K562 (cell line): ENCODE results near the gene SPATA13. TPM values are rescaled to one million over a fixed set of nuclear protein-coding genes. Genes with fewer than 3 reads are reported as not detected.

ENCODE experiments used
- ATAC-seq: fragments of 200-7000 bp; cut with Tn5 transposase; 3 replicates; pipeline ENCODE4 v1.9.1; 2020; ENCODE audit warnings: moderate library complexity
- BruUV-seq: library from RNA; stranded (reverse); fragments of 400-500 nt; replicated peaks from 2 replicates; lab custom pipeline; 2021; lab: Mats Ljungman, UMichigan
- CTCF ChIA-PET: fragments of 300-600 bp; formaldehyde crosslinking; extraction: SDS; loops from one replicate; lab custom pipeline; 2021; ENCODE audit warnings: low intra/inter-chr PET ratio; lab: Yijun Ruan, JAX
- POLR2A ChIA-PET: fragments of 300-600, 350-650 bp; sonication (Branson Sonifier 250); formaldehyde crosslinking; extraction: SDS; loops from one replicate; lab custom pipeline; 2021; ENCODE audit warnings: antibody characterized with exemption, inconsistent platforms; lab: Yijun Ruan, JAX
- DNase-seq, 4 experiments: peaks; one replicate each; pipeline versions ENCODE4 v3.0.0 to v3.0.0-alpha.2; 2011 to 2018; ENCODE audit warnings: low spot score in 3 of 4, mixed read lengths in 3 of 4; ENCODE audit errors: extremely low read depth in 1 of 4
- FAIRE-seq: peaks from 2 replicates; lab custom pipeline; 2011; peaks lifted over from hg19 to GRCh38; lab: Jason Lieb, UNC
- H2AFZ ChIP-seq: 2 replicates; pipeline ENCODE4 v1.6.0; 2011; ENCODE audit warnings: low read depth, low read length, control low read depth, inconsistent platforms
- H3K27ac ChIP-seq: fragments of 200-600 bp; 3 replicates; pipeline ENCODE4 v1.8.0; 2011; ENCODE audit warnings: low read depth, mild to moderate bottlenecking, control low read depth, inconsistent platforms, low read length, moderate library complexity, mixed read lengths; ENCODE audit errors: extremely low read depth
- H3K27me3 ChIP-seq, 2 experiments: fragments of 300-600 bp in 1 of 2; 2 replicates in 1 of 2; 3 replicates in 1 of 2; pipeline versions ENCODE4 v1.6.0 to v1.8.0; 2011; ENCODE audit warnings: inconsistent platforms in 2 of 2, low read length in 2 of 2, mild to moderate bottlenecking in 1 of 2, mixed read lengths in 1 of 2, moderate library complexity in 1 of 2; ENCODE audit not compliant: control insufficient read depth in 2 of 2, insufficient read depth in 2 of 2
- H3K36me3 ChIP-seq: fragments of 300-600 bp; 3 replicates; pipeline ENCODE4 v1.8.0; 2011; ENCODE audit warnings: mild to moderate bottlenecking, low read length, inconsistent platforms; ENCODE audit not compliant: control insufficient read depth, insufficient read depth
- H3K4me1 ChIP-seq, 2 experiments: fragments of 200-600 bp in 1 of 2; replicated peaks in 1 of 2; 2 replicates in 1 of 2; 3 replicates in 1 of 2; pipeline versions ENCODE4 v1.5.1 to v1.8.0; 2011; ENCODE audit warnings: inconsistent platforms in 2 of 2, low read length in 2 of 2, mild to moderate bottlenecking in 1 of 2, mixed read lengths in 1 of 2, moderate library complexity in 1 of 2; ENCODE audit not compliant: control insufficient read depth in 2 of 2, insufficient read depth in 2 of 2
- H3K4me2 ChIP-seq: 2 replicates; pipeline ENCODE4 v1.6.1; 2011; ENCODE audit warnings: low read length, control low read depth, inconsistent platforms, mixed read lengths; ENCODE audit not compliant: insufficient read depth
- H3K4me3 ChIP-seq: fragments of 200-600 bp; sonication (generic), shearing (Covaris generic); 2 replicates; pipeline ENCODE4 v1.5.1; 2016; ENCODE audit warnings: control low read depth, inconsistent platforms
- H3K79me2 ChIP-seq: fragments of 200-600 bp; 3 replicates; pipeline ENCODE4 v1.8.0; 2011; ENCODE audit warnings: low read length, inconsistent platforms; ENCODE audit not compliant: control insufficient read depth, insufficient read depth
- H3K9ac ChIP-seq, 2 experiments: 2 replicates each; pipeline versions ENCODE4 v1.6.0 to v1.6.1; 2011; ENCODE audit warnings: low read depth in 2 of 2, low read length in 2 of 2, control low read depth in 1 of 2, inconsistent platforms in 1 of 2, mild to moderate bottlenecking in 1 of 2, mixed read lengths in 1 of 2; ENCODE audit not compliant: insufficient read depth in 1 of 2
- H3K9me1 ChIP-seq: one replicate; pipeline ENCODE4 v1.6.0; 2011; ENCODE audit warnings: inconsistent platforms, mild to moderate bottlenecking, low read length, moderate library complexity; ENCODE audit not compliant: control insufficient read depth, insufficient read depth
- H3K9me3 ChIP-seq: replicated peaks from 2 replicates; pipeline ENCODE4 v1.5.1; 2011; ENCODE audit warnings: low read depth, low read length, inconsistent platforms; ENCODE audit not compliant: control insufficient read depth, insufficient read depth
- H4K20me1 ChIP-seq: replicated peaks from 2 replicates; pipeline ENCODE4 v1.6.1; 2011; ENCODE audit warnings: low read length, inconsistent platforms, mixed read lengths; ENCODE audit not compliant: control insufficient read depth, insufficient read depth
- CBX8 ChIP-seq: fragments of 200-600 bp; sonication (generic); IDR thresholded peaks from 2 replicates; pipeline ENCODE4 v1.6.1; 2012; ENCODE audit warnings: borderline replicate concordance, mixed run types, low read depth, mild to moderate bottlenecking, moderate library complexity, mixed read lengths, low read length, control low read depth, inconsistent platforms; ENCODE audit not compliant: poor library complexity, severe bottlenecking; ENCODE audit errors: extremely low read depth
- CHD2 ChIP-seq: IDR thresholded peaks from 2 replicates; pipeline ENCODE4 v1.6.1; 2011; ENCODE audit warnings: low read depth, low read length
- ILF3 ChIP-seq: fragments of 450-650 bp; IDR thresholded peaks from 2 replicates; pipeline ENCODE4 v1.6.1; 2018; ENCODE audit warnings: antibody characterized with exemption, mild to moderate bottlenecking, moderate library complexity, borderline replicate concordance
- NR2C1 ChIP-seq, 2 experiments: fragments of 450-650 bp; IDR thresholded peaks; 2 replicates each; pipeline ENCODE4 v1.6.1; 2017; ENCODE audit warnings: mild to moderate bottlenecking in 2 of 2, antibody characterized with exemption in 1 of 2, inconsistent platforms in 1 of 2, missing compliant biosample characterization in 1 of 2, missing genetic modification characterization in 1 of 2
- PHF21A ChIP-seq: fragments of 450-650 bp; IDR thresholded peaks from 2 replicates; pipeline ENCODE4 v1.6.1; 2017; ENCODE audit warnings: low read depth, borderline replicate concordance
- RAD21 ChIP-seq, 2 experiments: fragments of 250-450 bp in 1 of 2; fragments of 450-650 bp in 1 of 2; sonication (Bioruptor Pico) in 1 of 2; formaldehyde crosslinking in 1 of 2; IDR thresholded peaks in 1 of 2; conservative IDR thresholded peaks in 1 of 2; 2 replicates each; pipeline versions ENCODE4 v1.4.0 to v1.8.0; 2020 to 2022; ENCODE audit warnings: mild to moderate bottlenecking in 2 of 2, moderate library complexity in 1 of 2
- RBM22 ChIP-seq: fragments of 200-400 bp; formaldehyde crosslinking; IDR thresholded peaks from 2 replicates; pipeline ENCODE4 v1.6.1; 2018; ENCODE audit warnings: low read length, low read depth; ENCODE audit not compliant: poor library complexity, severe bottlenecking
- SP1 ChIP-seq: sonication (generic); formaldehyde crosslinking; IDR thresholded peaks from 2 replicates; pipeline ENCODE4 v1.8.1; 2022; ENCODE audit warnings: mild to moderate bottlenecking, missing genetic modification reagents
- ZBTB8A ChIP-seq: fragments of 450-650 bp; IDR thresholded peaks from 2 replicates; pipeline ENCODE4 v1.6.1; 2018; ENCODE audit warnings: mild to moderate bottlenecking, moderate library complexity; ENCODE audit not compliant: partially characterized antibody
- ZNF174 ChIP-seq: fragments of 250-450 bp; sonication (Bioruptor Pico); IDR thresholded peaks from 2 replicates; pipeline ENCODE4 v1.4.0; 2020; ENCODE audit warnings: mild to moderate bottlenecking
- ZNF324 ChIP-seq: fragments of 250-450 bp; sonication (Bioruptor Pico); IDR thresholded peaks from 2 replicates; pipeline ENCODE4 v1.4.0; 2020; ENCODE audit warnings: mild to moderate bottlenecking
- ZNF695 ChIP-seq: fragments of 450-650 bp; formaldehyde crosslinking; IDR thresholded peaks from 2 replicates; pipeline ENCODE4 v1.4.0; 2020; ENCODE audit warnings: mild to moderate bottlenecking, moderate library complexity
- ZNF717 ChIP-seq: fragments of 250-450 bp; sonication (Bioruptor Pico); IDR thresholded peaks from 2 replicates; pipeline ENCODE4 v1.5.0; 2021
- WGBS: fragments of 100-300 bp; shearing (Covaris generic); methylation state at CpG from one replicate; pipeline ENCODE4 v1.1.6; 2016; ENCODE audit warnings: low coverage, mixed read lengths; ENCODE audit not compliant: insufficient coverage; ENCODE audit errors: missing lambda C conversion rate; 5-methylcytosine and 5-hydroxymethylcytosine counted together
- in situ Hi-C: fragments of 300-500 bp; cut with MboI; formaldehyde crosslinking; loops from 4 replicates; pipeline ENCODE4 v1.15.0; 2018; ENCODE audit warnings: inconsistent platforms, mixed read lengths
- intact Hi-C: fragments of 100-400 bp; cut with micrococcal nuclease; formaldehyde crosslinking; loops from 2 replicates; pipeline ENCODE4 v1.14.2; 2022
- polyA plus RNA-seq, 8 experiments: library from polyadenylated mRNA; depleted of rRNA in 4 of 8; stranded (reverse) in 5 of 8; unstranded in 3 of 8; fragments of >200 nt; fragmentation: Nextera tagmentation in 2 of 8; fragmentation: Illumina TruSeq in 1 of 8; extraction: Ambion mirVana in 2 of 8; extraction: Trizol in 1 of 8; gene quantifications; 2 replicates each; pipeline versions ENCODE4 v1.2.1 to v1.2.3, GENCODE V29; 2011 to 2014; ENCODE audit warnings: inconsistent platforms in 1 of 8, missing spikeins in 1 of 8
- total RNA-seq, 7 experiments: library from RNA; depleted of rRNA in 6 of 7; stranded (reverse); fragments of >200 nt in 6 of 7; fragmentation: Illumina TruSeq in 2 of 7; extraction: Trizol in 2 of 7; gene quantifications; 2 replicates each; pipeline versions ENCODE4 v1.2.1 to v1.2.3, GENCODE V29; 2011 to 2021; ENCODE audit warnings: low replicate concordance in 1 of 7
- TF ChIP-seq, protein P1 (sequence below): fragments of 450-650 bp; formaldehyde crosslinking; IDR thresholded peaks from 2 replicates; pipeline ENCODE4 v1.4.0; 2022; ENCODE audit warnings: missing genetic modification characterization
- TF ChIP-seq, protein P2 (sequence below): fragments of 450-650 bp; formaldehyde crosslinking; conservative IDR thresholded peaks from 2 replicates; pipeline ENCODE4 v1.4.0; 2022; ENCODE audit warnings: mild to moderate bottlenecking, missing genetic modification characterization

SPATA13 gene
- total and polyA plus RNA-seq, 9 of the 15 experiments (the other 6 are each of a cell fraction or from before 2014, with no cell fraction given): 0.08 to 0.99 (median 0.21) TPM; not detected in 2

DNA sequence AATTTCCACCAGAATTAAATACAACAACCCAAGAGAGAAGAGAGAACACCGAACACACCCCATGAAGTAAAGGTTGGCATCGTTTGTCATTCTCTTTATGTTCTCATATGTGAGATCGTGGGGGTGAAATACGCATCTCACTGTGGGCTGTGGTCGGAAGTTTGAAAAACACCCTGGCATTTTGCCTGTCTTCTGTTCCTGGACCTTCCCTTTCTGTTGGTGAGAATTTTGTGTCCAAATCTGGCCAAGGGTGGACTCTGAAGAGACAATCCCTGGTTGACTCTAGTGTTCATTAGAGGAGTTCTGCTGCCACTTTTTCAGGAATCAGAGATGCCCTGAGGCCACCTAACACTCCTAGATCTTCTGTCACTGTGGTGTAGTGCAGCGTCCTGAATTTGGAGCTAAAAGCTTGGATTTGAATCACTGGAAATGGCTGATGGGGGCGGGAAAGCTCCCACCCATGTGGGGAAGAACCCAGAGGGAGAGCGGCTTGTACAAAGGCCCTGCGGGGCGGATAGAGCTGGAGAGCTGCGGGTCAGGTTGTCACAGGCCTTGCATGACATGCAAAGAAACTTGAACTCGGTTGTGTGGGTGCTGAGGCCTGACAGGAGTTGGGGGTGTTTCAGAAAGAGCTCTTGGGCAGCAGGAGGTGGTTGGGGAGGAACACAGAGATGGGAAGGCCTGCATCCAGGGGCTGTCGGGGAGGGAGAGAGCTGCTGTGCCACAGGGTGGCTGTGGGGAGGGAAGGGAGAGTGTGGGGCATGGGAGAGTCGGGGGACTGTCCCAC is 11.1 kb upstream of the SPATA13 start:
- intact Hi-C loops (no loop called here), in situ Hi-C loops (no loop called here)
- no peak overlapping the region for H3K4me2 ChIP-seq
- no peak for ATAC-seq
- H3K9me1 ChIP-seq: no peaks in the 10 kb centered on the region
- ChIA-PET POLR2A (no interaction called here), CTCF (no interaction called here)
- H3K79me2 ChIP-seq: no peaks in the 10 kb centered on the region
- H2AFZ ChIP-seq: no peak overlapping the region
- H3K4me3 ChIP-seq: no peak overlapping the region
- H3K27ac ChIP-seq: no peak overlapping the region
- 0% methylated on average over 11 of the region's 14 CpGs for WGBS
- no peak overlapping the region for H3K9ac ChIP-seq
- FAIRE-seq: no peak
- no peak for DNase-seq
- peaks cover 0 to 11% of the 10 kb centered on the region in 2 experiments; a peak in 1 of 5 replicates for H3K27me3 ChIP-seq
- no TSS peak for BruUV-seq
- H3K4me1 ChIP-seq: no peaks in the 10 kb centered on the region
- no peaks in the 10 kb centered on the region for H3K9me3 ChIP-seq
- no peaks in the 10 kb centered on the region for H4K20me1 ChIP-seq
- no peaks in the 10 kb centered on the region for H3K36me3 ChIP-seq
- TF ChIP-seq CHD2 (no peak), ZNF324 (CRISPR knock-in tag) (no peak), ZNF174 (CRISPR knock-in tag) (no peak), PHF21A (no peak), SP1 (CRISPR knock-in tag) (no peak), ILF3 (no peak), ZNF695 (CRISPR knock-in tag) (no peak), ZBTB8A (no peak), NR2C1 (IDR thresholded peaks at IDR 0.05) (no peak), NR2C1 (tag; IDR thresholded peaks at IDR 0.05) (no peak), ZNF717 (CRISPR knock-in tag) (no peak), RAD21 (CRISPR knock-in tag; conservative IDR thresholded peaks at IDR 0.05 in 1 of 2, IDR thresholded peaks at IDR 0.05 in 1 of 2) (no peak), RBM22 (no peak), CBX8 (no peak)
- TF ChIP-seq, protein P1, sequence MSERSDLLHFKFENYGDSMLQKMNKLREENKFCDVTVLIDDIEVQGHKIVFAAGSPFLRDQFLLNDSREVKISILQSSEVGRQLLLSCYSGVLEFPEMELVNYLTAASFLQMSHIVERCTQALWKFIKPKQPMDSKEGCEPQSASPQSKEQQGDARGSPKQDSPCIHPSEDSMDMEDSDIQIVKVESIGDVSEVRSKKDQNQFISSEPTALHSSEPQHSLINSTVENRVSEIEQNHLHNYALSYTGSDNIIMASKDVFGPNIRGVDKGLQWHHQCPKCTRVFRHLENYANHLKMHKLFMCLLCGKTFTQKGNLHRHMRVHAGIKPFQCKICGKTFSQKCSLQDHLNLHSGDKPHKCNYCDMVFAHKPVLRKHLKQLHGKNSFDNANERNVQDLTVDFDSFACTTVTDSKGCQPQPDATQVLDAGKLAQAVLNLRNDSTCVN: no peak
- TF ChIP-seq, protein P2, sequence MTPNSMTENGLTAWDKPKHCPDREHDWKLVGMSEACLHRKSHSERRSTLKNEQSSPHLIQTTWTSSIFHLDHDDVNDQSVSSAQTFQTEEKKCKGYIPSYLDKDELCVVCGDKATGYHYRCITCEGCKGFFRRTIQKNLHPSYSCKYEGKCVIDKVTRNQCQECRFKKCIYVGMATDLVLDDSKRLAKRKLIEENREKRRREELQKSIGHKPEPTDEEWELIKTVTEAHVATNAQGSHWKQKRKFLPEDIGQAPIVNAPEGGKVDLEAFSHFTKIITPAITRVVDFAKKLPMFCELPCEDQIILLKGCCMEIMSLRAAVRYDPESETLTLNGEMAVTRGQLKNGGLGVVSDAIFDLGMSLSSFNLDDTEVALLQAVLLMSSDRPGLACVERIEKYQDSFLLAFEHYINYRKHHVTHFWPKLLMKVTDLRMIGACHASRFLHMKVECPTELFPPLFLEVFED: no peak
